Spinal cord (tissue), 10 donors: ENCODE measurements around the gene CCL2. TPM values are rescaled to one million over a fixed set of nuclear protein-coding genes. Genes with fewer than 3 reads are reported as not detected.

Experiments
- DNase-seq, 6 donors: peaks; one replicate each; pipeline versions ENCODE4 v3.0.0 to v3.0.0-alpha.2; 2013 to 2015; ENCODE audit warnings: low spot score in 6 of 6, low read depth in 4 of 6
- H3K27ac ChIP-seq: one replicate; pipeline ENCODE4 v1.5.1; 2013; ENCODE audit warnings: low read depth, low read length, control low read depth
- H3K27me3 ChIP-seq: one replicate; pipeline ENCODE4 v1.6.1; 2013; ENCODE audit warnings: low read length; ENCODE audit not compliant: control insufficient read depth, insufficient read depth
- H3K36me3 ChIP-seq: one replicate; pipeline ENCODE4 v1.6.1; 2013; ENCODE audit warnings: low read length; ENCODE audit not compliant: control insufficient read depth, insufficient read depth
- H3K4me1 ChIP-seq: one replicate; pipeline ENCODE4 v1.6.1; 2013; ENCODE audit warnings: low read length; ENCODE audit not compliant: control insufficient read depth, insufficient read depth
- H3K4me3 ChIP-seq: one replicate; pipeline ENCODE4 v1.5.1; 2013; ENCODE audit warnings: low read depth, low read length, control low read depth
- H3K9me3 ChIP-seq: one replicate; pipeline ENCODE4 v1.6.1; 2013; ENCODE audit warnings: low read length; ENCODE audit not compliant: control insufficient read depth, insufficient read depth
- WGBS: methylation state at CpG from one replicate; pipeline ENCODE4 v1.1.5; 2013; ENCODE audit warnings: missing lambda C conversion rate; ENCODE audit not compliant: insufficient coverage; 5-methylcytosine and 5-hydroxymethylcytosine counted together
- polyA plus RNA-seq, 2 donors: library from polyadenylated mRNA; unstranded; fragments of 120-200 nt; gene quantifications; one replicate each; pipeline ENCODE4 v1.2.1, GENCODE V29; 2013; ENCODE audit not compliant: insufficient read length in 2 of 2
- total RNA-seq, 2 donors: library from RNA; depleted of rRNA in 1 of 2; stranded (reverse); fragments of 120-200 nt in 1 of 2; fragments of >200 nt in 1 of 2; gene quantifications; one replicate each; pipeline versions ENCODE4 v1.2.3 to v1.2.4, GENCODE V29; 2013 to 2014
- donor health status: healthy.

The CCL2 gene
- total and polyA plus RNA-seq, 4 donors: 7.7 to 37.1 (median 12.3) TPM

DNA sequence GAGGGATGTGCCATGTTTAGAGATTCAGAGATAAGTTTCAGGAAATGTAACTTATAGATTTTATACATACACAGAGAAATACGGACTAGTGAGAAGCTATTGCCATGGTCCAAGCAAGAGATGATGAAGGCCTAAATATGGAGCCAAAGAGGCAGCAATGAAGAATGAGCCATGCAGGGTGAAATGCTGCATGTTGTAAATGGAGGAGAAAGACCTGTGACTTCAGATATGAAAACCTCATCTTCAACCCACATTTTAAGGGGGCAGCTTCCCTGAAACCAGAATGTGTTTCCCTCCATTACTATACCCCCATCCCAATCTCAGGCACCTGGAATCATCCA, 2.9 kb downstream of the CCL2 start:
- H3K27me3 ChIP-seq: no peaks in the 10 kb centered on the region
- no peak overlapping the region for H3K27ac ChIP-seq
- WGBS: no CpG with 5 or more reads among the region's 1 CpG
- DNase-seq: no peak
- no peak overlapping the region for H3K4me3 ChIP-seq
- H3K9me3 ChIP-seq: no peaks in the 10 kb centered on the region
- peaks cover 22% of the 10 kb centered on the region for H3K4me1 ChIP-seq
- no peaks in the 10 kb centered on the region for H3K36me3 ChIP-seq

- Histone ChIP-seq H3K4me3 (no peak overlapping the region), H3K27ac (no peak overlapping the region), H3K27me3 (no peaks in the 10 kb centered on the region), H3K9me3 (no peaks in the 10 kb centered on the region), H3K36me3 (no peaks in the 10 kb centered on the region), H3K4me1 (peaks cover 15% of the 10 kb centered on the region)
- DNase-seq: peak in 1 of 6 donors; percentile 82
Observed at GRCh38 chr17:34259146-34259545, 4.1 kb downstream of the CCL2 start.

DNA sequence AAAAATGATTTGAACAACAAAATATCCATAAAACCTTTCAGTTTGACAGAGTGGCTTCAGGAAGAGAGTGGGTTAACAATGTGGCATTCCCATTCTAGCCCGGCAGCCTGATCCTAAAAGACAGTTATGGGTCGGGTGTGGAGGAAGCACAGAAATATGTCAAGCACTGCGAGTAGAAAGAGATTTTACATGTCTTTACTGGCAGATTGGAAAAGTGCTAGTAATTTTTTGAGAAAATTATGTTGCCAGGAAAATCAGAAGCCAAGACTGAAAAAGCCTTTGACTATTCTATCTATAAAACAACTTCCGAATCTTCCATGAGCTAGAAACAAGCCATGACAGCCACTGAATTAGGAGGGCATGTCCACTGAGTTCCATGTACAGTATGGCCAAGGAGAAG, 5.8 kb downstream of the CCL2 start:
- DNase-seq: peak in 1 of 6 donors; percentile 75
- H3K27ac ChIP-seq: no peak overlapping the region
- no peaks in the 10 kb centered on the region for H3K27me3 ChIP-seq
- 40% methylated on average over 2 of the region's 4 CpGs for WGBS
- no peak overlapping the region for H3K4me3 ChIP-seq
- H3K36me3 ChIP-seq: no peaks in the 10 kb centered on the region
- H3K4me1 ChIP-seq: no peaks in the 10 kb centered on the region
- no peaks in the 10 kb centered on the region for H3K9me3 ChIP-seq

DNA sequence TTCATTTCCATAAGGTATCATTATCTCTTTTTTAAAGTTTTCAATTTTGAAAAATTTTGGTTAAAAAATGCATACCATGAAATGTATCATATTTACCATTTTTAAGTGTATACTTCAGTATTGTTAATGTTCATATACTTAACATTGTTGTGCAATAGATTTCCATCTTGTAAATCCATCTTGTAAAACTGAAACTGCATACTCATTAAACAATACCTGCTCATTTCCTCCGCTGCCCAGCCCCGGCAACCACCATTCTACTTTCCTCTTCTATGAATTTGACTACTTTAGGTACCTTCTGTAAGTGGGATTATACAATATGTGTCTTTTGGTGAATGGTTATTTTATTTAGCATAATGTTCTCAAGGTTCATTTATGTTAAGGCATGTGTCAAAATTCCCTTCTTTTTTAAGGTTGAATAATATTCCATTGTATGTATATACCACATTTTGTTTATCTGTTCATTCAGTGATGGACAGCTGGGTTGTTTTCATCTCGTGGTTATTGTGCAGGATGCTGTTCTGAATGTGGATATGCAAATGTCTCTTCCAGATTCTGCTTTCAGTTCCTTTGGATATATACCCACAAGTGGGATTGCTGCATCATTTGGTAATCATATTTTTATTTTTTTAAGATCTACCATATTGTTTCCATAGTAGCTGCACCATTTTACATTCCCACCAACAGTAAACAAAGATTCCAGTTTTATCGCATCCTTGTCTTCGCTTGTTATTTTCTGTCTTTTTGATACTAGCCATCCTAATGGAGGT, 6.7 kb downstream of the CCL2 start:
- H3K36me3 ChIP-seq: no peaks in the 10 kb centered on the region
- no peak overlapping the region for H3K4me3 ChIP-seq
- H3K27me3 ChIP-seq: no peaks in the 10 kb centered on the region
- no peaks in the 10 kb centered on the region for H3K9me3 ChIP-seq
- DNase-seq: no peak
- no CpG with 5 or more reads among the region's 5 CpGs for WGBS
- no peaks in the 10 kb centered on the region for H3K4me1 ChIP-seq
- no peak overlapping the region for H3K27ac ChIP-seq

- WGBS: 60% methylated on average over 1 of the region's 3 CpGs
Observed at GRCh38 chr17:34265711-34266110, 10.6 kb downstream of the CCL2 start.

GRCh38 chr17:34269969-34270368, 14.9 kb downstream of the CCL2 start, which contains the start of gene CCL7:
Gene CCL7 (plus strand): TSS chr17:34270221. CDS start chr17:34270291, 70 bp downstream.
- Histone ChIP-seq H3K4me1 (no peaks in the 10 kb centered on the region), H3K9me3 (no peaks in the 10 kb centered on the region), H3K27me3 (no peaks in the 10 kb centered on the region), H3K4me3 (no peak within 1 kb of the TSS), H3K36me3 (no peaks in the 10 kb centered on the region), H3K27ac (no peak within 1 kb of the TSS)
- WGBS: 64% methylated on average over 1 of the region's 1 CpG
- no peak for DNase-seq

More at GRCh38 chr17:34265711-34266110, 10.6 kb downstream of the CCL2 start:
- H3K27ac ChIP-seq: no peak overlapping the region
- DNase-seq: no peak
- no peaks in the 10 kb centered on the region for H3K4me1 ChIP-seq
- no peaks in the 10 kb centered on the region for H3K36me3 ChIP-seq
- no peak overlapping the region for H3K4me3 ChIP-seq
- no peaks in the 10 kb centered on the region for H3K9me3 ChIP-seq
- no peaks in the 10 kb centered on the region for H3K27me3 ChIP-seq

GRCh38 chr17:34275881-34276280, 20.8 kb downstream of the CCL2 start:
- Histone ChIP-seq H3K4me1 (no peaks in the 10 kb centered on the region), H3K27me3 (no peaks in the 10 kb centered on the region), H3K9me3 (no peaks in the 10 kb centered on the region), H3K36me3 (no peaks in the 10 kb centered on the region), H3K4me3 (no peak overlapping the region), H3K27ac (no peak overlapping the region)
- WGBS: no CpG with 5 or more reads among the region's 1 CpG
- DNase-seq: peak in 1 of 6 donors; percentile 3

- Histone ChIP-seq H3K9me3 (no peaks in the 10 kb centered on the region), H3K27me3 (no peaks in the 10 kb centered on the region), H3K27ac (no peak overlapping the region), H3K4me3 (no peak overlapping the region), H3K4me1 (no peaks in the 10 kb centered on the region), H3K36me3 (no peaks in the 10 kb centered on the region)
- WGBS: 50% methylated on average over 1 of the region's 4 CpGs
- DNase-seq: no peak
Observed at GRCh38 chr17:34276826-34277225, 21.7 kb downstream of the CCL2 start.

DNA sequence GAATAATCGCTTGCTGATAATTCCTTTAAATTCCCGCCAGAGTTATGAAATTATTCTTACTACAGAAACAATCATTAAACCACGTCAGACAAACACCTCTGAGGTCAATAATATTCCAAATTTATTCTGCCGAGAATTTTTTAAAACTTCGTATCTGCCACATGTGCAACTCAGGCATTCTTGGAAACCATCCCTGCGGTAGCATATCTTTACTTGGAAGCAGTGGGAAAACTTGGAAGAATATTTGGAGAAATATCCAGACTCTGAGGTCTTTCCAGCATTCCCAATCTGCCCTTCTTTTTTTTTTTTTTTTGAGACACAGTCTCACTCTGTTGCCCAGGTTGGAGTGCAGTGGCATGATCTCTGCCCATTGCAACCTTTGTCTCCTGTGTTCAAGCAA, 28.5 kb downstream of the CCL2 start:
- Histone ChIP-seq H3K4me1 (no peaks in the 10 kb centered on the region), H3K4me3 (no peak overlapping the region), H3K27ac (no peak overlapping the region), H3K9me3 (no peaks in the 10 kb centered on the region), H3K27me3 (no peaks in the 10 kb centered on the region), H3K36me3 (no peaks in the 10 kb centered on the region)
- 83% methylated on average over 2 of the region's 6 CpGs for WGBS
- DNase-seq: no peak

DNA sequence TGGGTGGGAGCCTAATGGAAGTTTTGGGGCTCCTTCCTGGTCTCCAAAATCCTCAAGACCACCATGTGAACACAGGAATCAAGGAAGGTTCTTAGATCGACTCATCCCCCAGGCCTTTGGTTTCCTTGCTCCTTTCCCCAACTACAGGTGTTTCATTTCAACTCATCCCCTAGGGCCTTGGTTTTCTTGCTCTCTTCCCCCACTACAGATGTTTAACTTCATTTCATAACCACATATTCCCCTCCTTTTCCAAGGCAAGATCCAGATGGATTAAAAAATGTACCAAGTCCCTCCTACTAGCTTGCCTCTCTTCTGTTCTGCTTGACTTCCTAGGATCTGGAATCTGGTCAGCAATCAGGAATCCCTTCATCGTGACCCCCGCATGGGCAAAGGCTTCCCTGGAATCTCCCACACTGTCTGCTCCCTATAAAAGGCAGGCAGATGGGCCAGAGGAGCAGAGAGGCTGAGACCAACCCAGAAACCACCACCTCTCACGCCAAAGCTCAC, 30.3 kb downstream of the CCL2 start, which contains the start of gene CCL11:
Gene CCL11 (plus strand): TSS at position 457 of the 507 bp plus-strand sequence. CDS start 67 bp downstream, outside the sequence.
- Histone ChIP-seq H3K36me3 (no peaks in the 10 kb centered on the region), H3K9me3 (no peaks in the 10 kb centered on the region), H3K27ac (no peak within 1 kb of the TSS), H3K4me3 (no peak within 1 kb of the TSS), H3K27me3 (no peaks in the 10 kb centered on the region), H3K4me1 (no peaks in the 10 kb centered on the region)
- DNase-seq: no peak
- 59% methylated on average over 4 of the region's 4 CpGs for WGBS
